Measurements from ENCODE around the gene POLR1A. TPM values are rescaled to one million over a fixed set of nuclear protein-coding genes. Genes with fewer than 3 reads are reported as not detected.

The POLR1A gene
- total and polyA plus RNA-seq, 9 donors = 4.7 to 43.9 (median 23.1) TPM

DNA sequence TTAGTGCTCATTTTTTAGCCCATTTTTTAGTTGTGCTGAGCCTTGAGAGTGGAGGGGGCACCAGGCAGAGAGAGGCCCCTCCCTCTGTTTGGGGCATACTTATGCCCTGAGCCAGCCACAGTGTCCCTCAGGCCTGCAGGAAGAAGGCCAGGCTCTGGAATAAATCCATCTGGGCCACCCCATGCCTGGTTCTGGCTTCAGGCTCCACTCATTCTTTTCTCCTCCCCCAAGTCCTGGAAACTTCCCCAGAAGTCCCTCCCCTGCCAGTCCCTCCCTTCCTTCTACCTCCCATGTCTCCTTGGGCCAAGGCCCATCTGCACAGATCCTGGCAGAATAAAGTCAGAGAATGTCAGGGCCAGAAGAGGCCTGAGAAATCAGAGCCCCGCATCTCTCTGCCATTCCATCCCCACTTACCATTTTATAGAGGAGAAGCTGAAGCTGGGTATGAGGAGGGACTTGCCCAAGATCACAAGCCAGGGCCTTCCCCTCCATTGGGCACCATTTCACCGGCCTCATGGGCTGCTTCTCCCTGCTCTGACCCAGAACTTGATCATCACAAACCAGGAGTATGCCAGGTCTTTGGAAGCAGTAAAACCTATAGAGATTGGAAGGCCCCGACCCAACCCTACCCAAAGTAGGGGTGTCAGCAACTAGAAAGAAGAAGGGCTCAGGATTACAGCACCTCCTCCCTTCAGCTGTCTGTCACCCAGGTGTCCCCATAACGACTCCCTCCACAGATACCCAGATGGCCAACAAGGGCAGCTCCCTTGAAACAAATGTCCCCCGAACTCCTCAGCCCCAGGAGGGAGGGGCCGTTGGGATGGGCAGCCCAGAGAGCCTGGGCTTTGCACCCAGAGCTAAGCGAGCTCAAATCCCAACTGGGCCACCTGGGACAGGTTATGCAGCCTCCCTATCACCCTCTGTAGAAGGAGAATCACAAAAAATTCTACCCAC is 108.4 kb downstream of the POLR1A start:
- intact Hi-C loops (cut with DNase I) = loop anchor here in 2 of 4 donors (5.0 kb wide), 1 partner anchor 110 kb away; the partner anchor contains the start of gene ST3GAL5 (in 2 of the 2)
- TF ChIP-seq EP300 (IDR thresholded peaks at IDR 0.05) (no peak), CTCF (IDR thresholded peaks at IDR 0.05) (no peak), POLR2A (IDR thresholded peaks at IDR 0.05) (no peak)
- H3K27ac ChIP-seq = peak overlapping the region; percentile 73 to 88
- 68 to 85% (median 80%) methylated on average over 7 of the region's 7 CpGs for WGBS, 3 donors
- H3K9me3 ChIP-seq = no peaks in the 10 kb centered on the region
- peak; percentile 47 to 65 (median 63) for DNase-seq
- no peaks in the 10 kb centered on the region for H3K27me3 ChIP-seq
- H3K4me1 ChIP-seq (ENCODE audit: insufficient read depth) = peaks cover 33% of the 10 kb centered on the region
- H3K4me3 ChIP-seq = no peak overlapping the region
- H3K36me3 ChIP-seq = no peaks in the 10 kb centered on the region

DNA sequence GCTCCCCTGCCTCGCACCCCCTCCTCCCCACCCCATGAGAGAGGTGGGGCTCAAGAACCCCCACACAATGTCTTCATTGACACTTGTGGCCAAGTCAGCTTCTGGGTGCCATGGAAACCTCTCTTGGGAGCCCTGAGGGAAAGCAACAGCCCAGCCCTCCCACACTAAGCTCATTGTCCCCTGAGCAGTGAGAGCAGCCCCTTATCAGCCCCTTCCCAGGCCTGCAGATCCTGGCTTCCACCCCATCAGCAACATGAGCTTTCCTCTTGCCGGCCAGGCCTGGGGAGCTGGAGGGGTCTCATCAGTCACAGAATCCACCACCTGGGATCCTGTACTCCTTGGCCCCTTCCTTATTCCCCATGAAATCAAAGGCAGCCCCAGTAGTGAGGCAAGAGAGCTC is 109.1 kb downstream of the POLR1A start:
- Histone ChIP-seq H3K4me3 (no peak overlapping the region), H3K27me3 (no peaks in the 10 kb centered on the region), H3K9me3 (no peaks in the 10 kb centered on the region), H3K36me3 (no peaks in the 10 kb centered on the region), H3K27ac (peak overlapping the region; percentile 73 to 88), H3K4me1 (ENCODE audit: insufficient read depth) (peaks cover 33% of the 10 kb centered on the region)
- TF ChIP-seq EP300 (IDR thresholded peaks at IDR 0.05) (no peak), CTCF (IDR thresholded peaks at IDR 0.05) (no peak), POLR2A (IDR thresholded peaks at IDR 0.05) (no peak)
- peak in 1 of 5 donors; percentile 13 for DNase-seq
- intact Hi-C loops (cut with DNase I) = loop anchor here in 2 of 4 donors (5.0 kb wide), 1 partner anchor 109 kb away; the partner anchor contains the start of gene ST3GAL5 (in 2 of the 2)
- WGBS, 3 donors = 46 to 61% (median 56%) methylated on average over 2 of the region's 2 CpGs

DNA sequence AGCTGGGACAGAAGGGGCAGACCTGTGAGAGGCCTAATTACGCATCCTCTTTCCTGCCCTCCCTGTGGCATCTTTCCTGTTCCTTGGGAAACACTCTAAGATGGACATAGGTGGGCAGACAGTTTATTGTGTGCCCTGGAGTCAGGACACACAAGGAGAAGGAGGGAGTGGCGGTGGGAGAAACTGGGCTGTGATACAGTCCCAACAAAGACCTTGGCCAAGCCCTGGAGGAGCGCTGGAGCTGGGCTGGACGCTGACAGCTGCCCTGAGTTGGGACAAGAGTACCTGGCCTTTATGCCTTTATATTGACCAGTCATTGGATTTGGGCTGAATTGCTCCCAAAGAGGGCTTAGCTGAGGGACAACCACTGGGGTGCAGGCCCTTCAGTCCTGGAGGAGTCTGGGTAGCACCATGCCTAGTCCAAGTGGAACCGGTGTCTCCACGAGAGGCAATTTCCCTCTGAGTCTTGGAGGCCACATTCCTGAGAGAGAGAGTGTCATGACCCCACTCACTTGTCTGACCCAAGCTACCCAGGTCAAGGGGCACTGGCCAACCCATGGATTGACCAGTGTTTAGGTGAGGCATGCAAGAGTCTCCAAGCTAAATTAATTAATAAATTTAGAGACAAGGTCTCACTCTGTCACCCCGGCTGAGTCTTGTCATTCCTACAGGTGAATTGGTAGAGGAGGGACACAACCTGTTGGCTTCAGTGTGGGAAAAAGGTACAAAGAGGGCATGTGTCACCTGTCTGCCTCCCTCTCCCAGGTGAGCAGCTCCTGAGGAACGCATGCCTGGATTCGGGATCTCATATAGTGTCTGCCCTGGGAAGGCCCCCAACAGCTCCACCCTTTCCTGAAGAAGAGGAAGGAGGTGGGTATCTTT is 109.8 kb downstream of the POLR1A start:
- TF ChIP-seq POLR2A (IDR thresholded peaks at IDR 0.05) (no peak), EP300 (IDR thresholded peaks at IDR 0.05) (no peak), CTCF (IDR thresholded peaks at IDR 0.05) (no peak)
- Histone ChIP-seq H3K27ac (peak overlapping the region in 1 of 2 donors; percentile 88), H3K36me3 (no peaks in the 10 kb centered on the region), H3K9me3 (no peaks in the 10 kb centered on the region), H3K4me1 (ENCODE audit: insufficient read depth) (peaks cover 33% of the 10 kb centered on the region), H3K27me3 (no peaks in the 10 kb centered on the region), H3K4me3 (no peak overlapping the region)
- DNase-seq = peak in 1 of 5 donors; percentile 9
- 91 to 96% (median 94%) methylated on average over 9 of the region's 9 CpGs for WGBS, 3 donors
- intact Hi-C loops (cut with DNase I) = loop anchor here in 2 of 4 donors (5.0 kb wide), 1 partner anchor 109 kb away; the partner anchor contains the start of gene ST3GAL5 (in 2 of the 2)
